H1 (cell line): Measurements from ENCODE around the gene LAMC1. TPM values are rescaled to one million over a fixed set of nuclear protein-coding genes. Genes with fewer than 3 reads are reported as not detected.

Experiments used
- CTCF ChIA-PET: fragments of 300-600 bp; sonication (Branson Sonifier 250); formaldehyde crosslinking; loops from one replicate; lab custom pipeline; 2021; ENCODE audit not compliant: partially characterized antibody; lab: Charles Lee
- POLR2A ChIA-PET: fragments of 300-600 bp; sonication (Branson Sonifier 250); formaldehyde crosslinking; loops from one replicate; lab custom pipeline; 2021; ENCODE audit warnings: inconsistent platforms; ENCODE audit not compliant: partially characterized antibody; lab: Charles Lee
- DNase-seq, 2 experiments: peaks; one replicate each; pipeline versions ENCODE4 v3.0.0 to v3.0.0-alpha.2; 2010 to 2022; ENCODE audit warnings: low spot score in 2 of 2, low read depth in 1 of 2, mixed read lengths in 1 of 2
- FAIRE-seq: peaks from 2 replicates; lab custom pipeline; 2011; peaks lifted over from hg19 to GRCh38; lab: Jason Lieb, UNC
- H2AFZ ChIP-seq: 2 replicates; pipeline ENCODE4 v1.8.1; 2012; ENCODE audit warnings: low read length, inconsistent platforms
- H2AK5ac ChIP-seq: 2 replicates; pipeline ENCODE4 v1.6.1; 2013; ENCODE audit warnings: low read depth, low read length
- H2BK120ac ChIP-seq: replicated peaks from 2 replicates; pipeline ENCODE3; 2013; ENCODE audit warnings: low read depth, low read length, inconsistent platforms
- H2BK12ac ChIP-seq: 2 replicates; pipeline ENCODE4 v1.6.1; 2013; ENCODE audit warnings: low read depth, low read length
- H2BK15ac ChIP-seq: 2 replicates; pipeline ENCODE4 v1.6.1; 2013; ENCODE audit warnings: low read length
- H2BK20ac ChIP-seq: 2 replicates; pipeline ENCODE4 v1.6.1; 2013; ENCODE audit warnings: low read length
- H2BK5ac ChIP-seq: 2 replicates; pipeline ENCODE4 v1.6.1; 2013; ENCODE audit warnings: low read depth, low read length
- H3K14ac ChIP-seq: 2 replicates; pipeline ENCODE4 v1.6.1; 2013; ENCODE audit warnings: inconsistent platforms; ENCODE audit not compliant: insufficient read length
- H3K18ac ChIP-seq: 2 replicates; pipeline ENCODE4 v1.6.1; 2013; ENCODE audit warnings: low read length; ENCODE audit errors: extremely low read depth
- H3K23ac ChIP-seq: 2 replicates; pipeline ENCODE4 v1.6.1; 2013; ENCODE audit warnings: inconsistent platforms; ENCODE audit not compliant: insufficient read length
- H3K23me2 ChIP-seq: 2 replicates; pipeline ENCODE4 v1.6.1; 2013; ENCODE audit warnings: low read depth, low read length
- H3K27ac ChIP-seq: 2 replicates; pipeline ENCODE4 v1.6.1; 2011; ENCODE audit warnings: low read depth, low read length, inconsistent platforms
- H3K27me3 ChIP-seq, 4 experiments: replicated peaks in 1 of 4; 1 replicate in 1 of 4; 2 replicates in 3 of 4; pipeline versions ENCODE4 v1.6.1 to v1.8.1; 2011 to 2013; ENCODE audit warnings: low read length in 3 of 4, mild to moderate bottlenecking in 3 of 4, inconsistent platforms in 2 of 4, mixed read lengths in 2 of 4, moderate library complexity in 1 of 4; ENCODE audit not compliant: control insufficient read depth in 3 of 4, insufficient read depth in 3 of 4; ENCODE audit errors: extremely low read depth in 1 of 4
- H3K36me3 ChIP-seq, 4 experiments: 2 replicates each; pipeline versions ENCODE4 v1.6.1 to v1.8.1; 2011 to 2013; ENCODE audit warnings: mild to moderate bottlenecking in 4 of 4, low read length in 3 of 4, moderate library complexity in 2 of 4, control low read depth in 1 of 4, inconsistent platforms in 1 of 4; ENCODE audit not compliant: insufficient read depth in 4 of 4, control insufficient read depth in 2 of 4
- H3K4ac ChIP-seq: replicated peaks from 2 replicates; pipeline ENCODE3; 2013; ENCODE audit warnings: low read length, low read depth, mixed read lengths, inconsistent platforms; ENCODE audit not compliant: insufficient read length
- H3K4me1 ChIP-seq, 4 experiments: replicated peaks in 1 of 4; 1 replicate in 1 of 4; 2 replicates in 3 of 4; pipeline versions ENCODE4 v1.6.1 to v1.8.1; 2011 to 2013; ENCODE audit warnings: low read length in 3 of 4, inconsistent platforms in 2 of 4, mixed read lengths in 1 of 4; ENCODE audit not compliant: insufficient read depth in 4 of 4, control insufficient read depth in 3 of 4
- H3K4me2 ChIP-seq, 2 experiments: 2 replicates each; pipeline versions ENCODE4 v1.6.1 to v1.8.1; 2011 to 2013; ENCODE audit warnings: low read depth in 2 of 2, low read length in 2 of 2, control low read depth in 1 of 2, inconsistent platforms in 1 of 2, mild to moderate bottlenecking in 1 of 2; ENCODE audit not compliant: insufficient read depth in 1 of 2
- H3K4me3 ChIP-seq, 4 experiments: fragments of 200-600, 300-600 bp in 1 of 4; sonication (generic), shearing (Covaris generic), sonication (Bioruptor Twin) in 1 of 4; 2 replicates each; pipeline versions ENCODE4 v1.5.1 to v1.8.1; 2011 to 2016; ENCODE audit warnings: low read length in 4 of 4, low read depth in 3 of 4, control low read depth in 2 of 4, inconsistent platforms in 2 of 4, mild to moderate bottlenecking in 2 of 4, mixed read lengths in 1 of 4, moderate library complexity in 1 of 4; ENCODE audit not compliant: insufficient read depth in 2 of 4; ENCODE audit errors: extremely low read depth in 1 of 4
- H3K56ac ChIP-seq: replicated peaks from 2 replicates; pipeline ENCODE3; 2013; ENCODE audit warnings: low read depth, mild to moderate bottlenecking, mixed read lengths, low read length, inconsistent platforms; ENCODE audit not compliant: insufficient read length
- H3K79me1 ChIP-seq: 2 replicates; pipeline ENCODE4 v1.6.1; 2013; ENCODE audit warnings: low read depth, low read length, control low read depth
- H3K79me2 ChIP-seq, 2 experiments: 2 replicates each; pipeline versions ENCODE4 v1.6.1 to v1.8.1; 2012 to 2013; ENCODE audit warnings: low read length in 2 of 2, mild to moderate bottlenecking in 2 of 2, inconsistent platforms in 1 of 2; ENCODE audit not compliant: insufficient read depth in 2 of 2, control insufficient read depth in 1 of 2
- H3K9ac ChIP-seq, 4 experiments: replicated peaks in 1 of 4; 1 replicate in 1 of 4; 2 replicates in 3 of 4; pipeline versions ENCODE4 v1.6.1 to v1.8.1; 2011 to 2013; ENCODE audit warnings: low read depth in 3 of 4, low read length in 3 of 4, control low read depth in 2 of 4, mild to moderate bottlenecking in 2 of 4, moderate library complexity in 2 of 4, inconsistent platforms in 1 of 4; ENCODE audit errors: extremely low read depth in 1 of 4
- H3K9me3 ChIP-seq, 2 experiments: 2 replicates each; pipeline versions ENCODE4 v1.6.1 to v1.8.1; 2012 to 2013; ENCODE audit warnings: mild to moderate bottlenecking in 2 of 2, moderate library complexity in 2 of 2, control low read depth in 1 of 2, inconsistent platforms in 1 of 2, low read depth in 1 of 2, low read length in 1 of 2, mixed read lengths in 1 of 2; ENCODE audit not compliant: insufficient read depth in 2 of 2
- H4K20me1 ChIP-seq, 2 experiments: replicated peaks in 1 of 2; 2 replicates each; pipeline versions ENCODE3 to v1.8.1; 2011 to 2013; ENCODE audit warnings: inconsistent platforms in 2 of 2, low read length in 2 of 2, mild to moderate bottlenecking in 1 of 2; ENCODE audit not compliant: insufficient read depth in 2 of 2, control insufficient read depth in 1 of 2
- H4K5ac ChIP-seq: 2 replicates; pipeline ENCODE4 v1.6.1; 2013; ENCODE audit warnings: low read length, low read depth, mixed read lengths, inconsistent platforms; ENCODE audit not compliant: insufficient read length
- H4K8ac ChIP-seq: 2 replicates; pipeline ENCODE4 v1.8.0; 2013; ENCODE audit warnings: mild to moderate bottlenecking, moderate library complexity, low read length, inconsistent platforms; ENCODE audit not compliant: insufficient read depth; ENCODE audit errors: extremely low read depth
- H4K91ac ChIP-seq: replicated peaks from 2 replicates; pipeline ENCODE3; 2013; ENCODE audit warnings: low read length, mixed read lengths, inconsistent platforms; ENCODE audit not compliant: insufficient read length
- ASH2L ChIP-seq: fragments of 200-600, 300-600 bp; sonication (generic); IDR thresholded peaks from one replicate; pipeline ENCODE4 v1.7.1; 2017; ENCODE audit warnings: low read length
- NRF1 ChIP-seq: IDR thresholded peaks from 2 replicates; pipeline ENCODE4 v1.6.1; 2011; ENCODE audit warnings: mild to moderate bottlenecking, low read depth, low read length, improper control_type of control experiment
- POU5F1 ChIP-seq: IDR thresholded peaks from 2 replicates; pipeline ENCODE4 v1.6.1; 2011; ENCODE audit warnings: low read depth, mild to moderate bottlenecking, low read length, moderate library complexity
- RFX5 ChIP-seq: IDR thresholded peaks from 2 replicates; pipeline ENCODE4 v1.6.1; 2011; ENCODE audit warnings: low read depth, low read length, improper control_type of control experiment, borderline replicate concordance
- ZNF274 ChIP-seq: IDR thresholded peaks from 2 replicates; pipeline ENCODE4 v1.7.0; 2012; ENCODE audit warnings: low read length, borderline replicate concordance; ENCODE audit errors: extremely low read depth
- WGBS, 2 experiments: shearing (Covaris generic) in 1 of 2; methylation state at CpG; one replicate each; pipeline versions ENCODE4 v1.1.6 to v1.1.7; 2013 to 2015; ENCODE audit warnings: low lambda C conversion rate in 2 of 2, mixed read lengths in 2 of 2, inconsistent platforms in 1 of 2, low coverage in 1 of 2, missing lambda C conversion rate in 1 of 2; ENCODE audit not compliant: insufficient replicate concordance in 2 of 2, insufficient coverage in 1 of 2, insufficient read length in 1 of 2; ENCODE audit errors: extremely low coverage in 1 of 2, missing lambda C conversion rate in 1 of 2; 5-methylcytosine and 5-hydroxymethylcytosine counted together
- polyA plus RNA-seq, 7 experiments: library from polyadenylated mRNA; depleted of rRNA in 3 of 7; stranded (reverse) in 5 of 7; unstranded in 2 of 7; fragments of >200 nt in 5 of 7; fragments of 200-250 nt in 2 of 7; gene quantifications; 1 replicate in 5 of 7; 2 replicates in 1 of 7; 4 replicates in 1 of 7; pipeline versions ENCODE4 v1.2.1 to v1.2.3, GENCODE V29; 2011 to 2013; ENCODE audit warnings: missing spikeins in 2 of 7, mixed read lengths in 2 of 7
- total RNA-seq: library from RNA; stranded (reverse); fragmentation: NEBNext Ultra II Directional; extraction: Animal tissue kit (Norgen Biotek cat#: 25700); gene quantifications from 2 replicates; pipeline ENCODE4 v1.2.1, GENCODE V29; 2021
- TF ChIP-seq, protein P1 (sequence below): IDR thresholded peaks from 2 replicates; pipeline ENCODE4 v1.6.1; 2011; ENCODE audit warnings: low read length, improper control_type of control experiment
- TF ChIP-seq, protein P2 (sequence below): IDR thresholded peaks from 2 replicates; pipeline ENCODE4 v1.6.1; 2012; ENCODE audit warnings: inconsistent platforms

Gene LAMC1
- total and polyA plus RNA-seq, 2 of the 8 experiments (the other 6 are each of a cell fraction or from before 2014, with no cell fraction given), result 47.6 to 90.3 TPM

DNA sequence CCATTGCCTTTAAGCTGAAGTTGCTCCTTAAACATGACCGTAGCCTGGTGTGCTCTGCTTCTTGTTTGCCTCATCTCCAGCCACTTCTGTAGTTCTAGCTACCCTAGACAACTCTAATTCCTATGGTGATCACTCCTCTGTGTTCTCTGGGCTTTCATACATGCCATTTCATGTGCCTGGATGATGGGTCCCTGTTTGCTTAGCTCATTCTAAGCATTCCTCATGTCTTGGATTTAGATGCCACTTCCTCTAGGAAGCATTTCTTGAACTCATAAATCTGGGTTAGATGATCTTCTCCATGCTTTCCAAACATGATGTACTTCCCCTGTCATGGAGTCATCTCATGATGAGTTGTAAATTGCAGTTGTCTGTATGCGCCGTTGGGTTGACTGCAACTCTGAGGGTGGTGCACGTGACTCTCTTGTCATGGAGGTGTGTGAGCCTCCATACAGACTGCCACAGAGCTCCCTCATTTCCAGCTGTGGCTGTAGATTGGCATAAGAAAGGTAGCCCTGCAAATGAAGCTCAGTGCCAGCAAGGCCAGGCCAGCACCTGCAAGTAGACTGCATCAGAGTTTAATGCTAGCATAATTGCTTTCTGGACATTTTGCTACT is 77.2 kb downstream of the LAMC1 start:
- H4K20me1 ChIP-seq, result peaks cover 0 to 2% of the 10 kb centered on the region in 2 experiments
- FAIRE-seq, result no peak

More for the DNA sequence above, 77.2 kb downstream of the LAMC1 start:
- peaks cover 4% of the 10 kb centered on the region for H3K79me1 ChIP-seq
- H3K56ac ChIP-seq, result no peak overlapping the region
- H3K18ac ChIP-seq, result peak overlapping the region; percentile 28; the same call in 1 of the 2 replicates
- H3K23me2 ChIP-seq, result no peaks in the 10 kb centered on the region; the same call in 1 of the 2 replicates
- DNase-seq, result no peak
- peak overlapping the region; percentile 31; the same call in 1 of the 2 replicates for H2BK12ac ChIP-seq
- TF ChIP-seq, protein P1, sequence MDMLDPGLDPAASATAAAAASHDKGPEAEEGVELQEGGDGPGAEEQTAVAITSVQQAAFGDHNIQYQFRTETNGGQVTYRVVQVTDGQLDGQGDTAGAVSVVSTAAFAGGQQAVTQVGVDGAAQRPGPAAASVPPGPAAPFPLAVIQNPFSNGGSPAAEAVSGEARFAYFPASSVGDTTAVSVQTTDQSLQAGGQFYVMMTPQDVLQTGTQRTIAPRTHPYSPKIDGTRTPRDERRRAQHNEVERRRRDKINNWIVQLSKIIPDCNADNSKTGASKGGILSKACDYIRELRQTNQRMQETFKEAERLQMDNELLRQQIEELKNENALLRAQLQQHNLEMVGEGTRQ, result peak; percentile 56; the same call in 1 of the 2 replicates
- TF ChIP-seq, protein P2, sequence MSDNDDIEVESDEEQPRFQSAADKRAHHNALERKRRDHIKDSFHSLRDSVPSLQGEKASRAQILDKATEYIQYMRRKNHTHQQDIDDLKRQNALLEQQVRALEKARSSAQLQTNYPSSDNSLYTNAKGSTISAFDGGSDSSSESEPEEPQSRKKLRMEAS, result peak; percentile 33; the same call in 1 of the 2 replicates
- TF ChIP-seq ZNF274 (no peak), ASH2L (no peak), RFX5 (no peak), POU5F1 (no peak), NRF1 (no peak)
- no peaks in the 10 kb centered on the region for H3K27me3 ChIP-seq
- peak overlapping the region; percentile 8; the same call in 1 of the 2 replicates for H2BK15ac ChIP-seq
- H2BK5ac ChIP-seq, result no peak overlapping the region
- H3K27ac ChIP-seq, result no peak overlapping the region
- no peak overlapping the region for H3K4ac ChIP-seq
- ChIA-PET CTCF (interaction anchor here (0.7 to 1.7 kb wide), 5 partner anchors 8 to 694 kb away, joined by 3 to 5 read pairs (median 3); no protein-coding TSS in a partner anchor), POLR2A (no interaction called here)
- no peak overlapping the region for H4K8ac ChIP-seq
- no peak overlapping the region for H2AK5ac ChIP-seq
- peaks cover 0 to 32% of the 10 kb centered on the region in 2 experiments; a peak in 2 of 4 replicates for H3K79me2 ChIP-seq
- H2BK20ac ChIP-seq, result no peak overlapping the region; the same call in 1 of the 2 replicates
- H2BK120ac ChIP-seq, result no peak overlapping the region
- peaks cover 0 to 6% (median 0%) of the 10 kb centered on the region in 4 experiments; a peak in 3 of 8 replicates for H3K36me3 ChIP-seq
- no peak overlapping the region for H4K5ac ChIP-seq
- no peak overlapping the region for H3K14ac ChIP-seq
- H3K4me3 ChIP-seq, result peak overlapping the region in 1 of 4 experiments; percentile 4; a peak in 2 of 8 replicates
- peaks cover 7 to 31% (median 19%) of the 10 kb centered on the region in 4 experiments for H3K4me1 ChIP-seq
- H3K9ac ChIP-seq, result no peak overlapping the region
- WGBS, 2 experiments, result 79% methylated on average over 4 of the region's 4 CpGs; no CpG with 5 or more reads in 1 of the 2 experiments
- H4K91ac ChIP-seq, result no peak overlapping the region
- H3K4me2 ChIP-seq, result peak overlapping the region in 1 of 2 experiments; percentile 6; a peak in 1 of 4 replicates
- no peak overlapping the region for H3K23ac ChIP-seq
- no peak overlapping the region for H2AFZ ChIP-seq
- no peaks in the 10 kb centered on the region for H3K9me3 ChIP-seq
